ENCODE data around the gene NEK2. TPM values are rescaled to one million over a fixed set of nuclear protein-coding genes. Genes with fewer than 3 reads are reported as not detected.
"Not testable (repeated sequence)": the region's sequence is repeated elsewhere in the genome, so short reads cannot be mapped to it uniquely, and the experiment has no call there.

The NEK2 gene
- total and polyA plus RNA-seq, 8 donors, result 1.5 to 6.1 (median 4.6) TPM; not detected in 3

- Histone ChIP-seq H3K4me1 (peaks cover 11 to 32% (median 20%) of the 10 kb centered on the region in 4 donors), H3K27ac (no peak overlapping the region), H3K27me3 (no peaks in the 10 kb centered on the region), H3K9me3 (no peaks in the 10 kb centered on the region), H3K4me3 (no peak overlapping the region), H3K36me3 (no peaks in the 10 kb centered on the region)
- intact Hi-C loops (cut with DNase I; ENCODE audit: low total_unique reads), result no loop called here
- WGBS, 5 donors, result 82 to 96% (median 90%) methylated on average over 3 to 4 of the region's 4 CpGs
- no peak for TF ChIP-seq CTCF (IDR thresholded peaks at IDR 0.05)
- no peak for DNase-seq
These were observed 27.7 kb downstream of the NEK2 start for GRCh38 chr1:211647711-211648121.

- DNase-seq, result no peak
- no peaks in the 10 kb centered on the region for H3K27me3 ChIP-seq
- 87 to 97% (median 92%) methylated on average over 1 of the region's 1 CpG for WGBS, 5 donors
- TF ChIP-seq POLR2A (IDR thresholded peaks at IDR 0.05) (no peak), POLR2AphosphoS5 (IDR thresholded peaks at IDR 0.05) (no peak), CTCF (IDR thresholded peaks at IDR 0.05) (no peak), EP300 (IDR thresholded peaks at IDR 0.05) (no peak)
- H3K4me3 ChIP-seq, result no peak overlapping the region
- H3K4me1 ChIP-seq, result peaks cover 11 to 32% (median 21%) of the 10 kb centered on the region in 4 donors
- intact Hi-C loops (cut with DNase I; ENCODE audit: low total_unique reads), result no loop called here
- no peaks in the 10 kb centered on the region for H3K9me3 ChIP-seq
- no peak overlapping the region for H3K27ac ChIP-seq
- H3K36me3 ChIP-seq, result no peaks in the 10 kb centered on the region
These were observed 28.9 kb downstream of the NEK2 start for GRCh38 chr1:211646566-211646965.

GRCh38 chr1:211645601-211646000 is 29.8 kb downstream of the NEK2 start:
- H3K4me3 ChIP-seq; DNase-seq; intact Hi-C loops (cut with DNase I; ENCODE audit: low total_unique reads); H3K27me3 ChIP-seq; H3K36me3 ChIP-seq; H3K9me3 ChIP-seq; H3K27ac ChIP-seq: not testable (repeated sequence)
- H3K4me1 ChIP-seq, result peaks cover 11 to 32% (median 22%) of the 10 kb centered on the region in 4 donors
- WGBS, 5 donors, result 71 to 79% (median 74%) methylated on average over 5 of the region's 5 CpGs

GRCh38 chr1:211644653-211645052 is 30.8 kb downstream of the NEK2 start:
- TF ChIP-seq POLR2A (IDR thresholded peaks at IDR 0.05) (no peak), POLR2AphosphoS5 (IDR thresholded peaks at IDR 0.05) (no peak), CTCF (IDR thresholded peaks at IDR 0.05) (no peak), EP300 (IDR thresholded peaks at IDR 0.05) (no peak)
- 65 to 80% (median 71%) methylated on average over 2 of the region's 2 CpGs for WGBS, 5 donors
- H3K4me3 ChIP-seq, result no peak overlapping the region
- H3K36me3 ChIP-seq, result no peaks in the 10 kb centered on the region
- H3K9me3 ChIP-seq, result no peaks in the 10 kb centered on the region
- no peaks in the 10 kb centered on the region for H3K27me3 ChIP-seq
- intact Hi-C loops (cut with DNase I; ENCODE audit: low total_unique reads), result no loop called here
- DNase-seq, result no peak
- H3K27ac ChIP-seq, result no peak overlapping the region
- H3K4me1 ChIP-seq, result peaks cover 15 to 42% (median 26%) of the 10 kb centered on the region in 4 donors

- Histone ChIP-seq H3K9me3 (no peaks in the 10 kb centered on the region), H3K27ac (peak overlapping the region; percentile 40 to 61 (median 58)), H3K4me3 (no peak overlapping the region)
These were observed 31.9 kb downstream of the NEK2 start for GRCh38 chr1:211643324-211644212.

More at GRCh38 chr1:211643324-211644212, 31.9 kb downstream of the NEK2 start:
- peak; percentile 86 to 93 for DNase-seq
- 27 to 37% (median 29%) methylated on average over 13 to 20 of the region's 20 CpGs for WGBS, 5 donors
- Histone ChIP-seq H3K4me1 (peaks cover 14 to 34% (median 24%) of the 10 kb centered on the region in 4 donors), H3K27me3 (no peaks in the 10 kb centered on the region), H3K36me3 (no peaks in the 10 kb centered on the region)
- TF ChIP-seq POLR2AphosphoS5 (IDR thresholded peaks at IDR 0.05) (peak in 1 of 3 donors; percentile 8), POLR2A (IDR thresholded peaks at IDR 0.05) (no peak), CTCF (IDR thresholded peaks at IDR 0.05) (no peak), EP300 (IDR thresholded peaks at IDR 0.05) (no peak)
- intact Hi-C loops (cut with DNase I; ENCODE audit: low total_unique reads), result no loop called here
